Ramos (cell line): ENCODE results near the gene APOA5.
"Not testable (repeated sequence)": the region's sequence is repeated elsewhere in the genome, so short reads cannot be mapped to it uniquely, and the experiment has no call there.

Experiments
- in situ Hi-C: fragments of 300-500 bp; cut with MboI; formaldehyde crosslinking; loops from one replicate; pipeline ENCODE4 v1.14.3; 2022; ENCODE audit warnings: low sequenced_read_pairs; ENCODE audit not compliant: unreplicated experiment

Gene APOA5

GRCh38 chr11:116777056-116777455 lies 14.6 kb downstream of the APOA5 start:
- in situ Hi-C loops, result no loop called here

GRCh38 chr11:116776522-116776984 lies 15.1 kb downstream of the APOA5 start:
- in situ Hi-C loops, result no loop called here

GRCh38 chr11:116775975-116776374 lies 15.7 kb downstream of the APOA5 start:
- in situ Hi-C loops, result no loop called here

- in situ Hi-C loops, result no loop called here
Observed at GRCh38 chr11:116774661-116775060, 17.0 kb downstream of the APOA5 start.

- in situ Hi-C loops, result no loop called here
Observed at GRCh38 chr11:116773203-116774097, 18.2 kb downstream of the APOA5 start.

GRCh38 chr11:116772443-116773202 lies 19.1 kb downstream of the APOA5 start, which contains the start of gene BUD13:
TSS of gene BUD13 (minus strand) at chr11:116772987. CDS start at chr11:116772964, 23 bp downstream.
- in situ Hi-C loops, result no loop called here

GRCh38 chr11:116771935-116772334 lies 19.7 kb downstream of the APOA5 start:
- in situ Hi-C loops, result no loop called here

- in situ Hi-C loops, result no loop called here
Observed at GRCh38 chr11:116762132-116762531, 29.5 kb downstream of the APOA5 start.

- in situ Hi-C loops, result not testable (repeated sequence)
Observed at GRCh38 chr11:116756044-116756443, 35.6 kb downstream of the APOA5 start.

- in situ Hi-C loops, result no loop called here
Observed at GRCh38 chr11:116750070-116750718, 41.5 kb downstream of the APOA5 start.

- in situ Hi-C loops, result no loop called here
Observed at GRCh38 chr11:116742104-116742503, 49.6 kb downstream of the APOA5 start.

- in situ Hi-C loops, result no loop called here
Observed at GRCh38 chr11:116740741-116741140, 50.9 kb downstream of the APOA5 start.
